Measurements from ENCODE around the gene ZBTB7C.
A peak's percentile ranks its signal among the peaks of the same experiment; 100 is the strongest.

ZBTB7C gene

GRCh38 chr18:48295586-48296311 is 113.4 kb downstream of the ZBTB7C start:
- no peak for DNase-seq (ENCODE audit: low read depth)
- H3K4me3 ChIP-seq (ENCODE audit: low read length) = no peak overlapping the region
- TF ChIP-seq, protein P1, sequence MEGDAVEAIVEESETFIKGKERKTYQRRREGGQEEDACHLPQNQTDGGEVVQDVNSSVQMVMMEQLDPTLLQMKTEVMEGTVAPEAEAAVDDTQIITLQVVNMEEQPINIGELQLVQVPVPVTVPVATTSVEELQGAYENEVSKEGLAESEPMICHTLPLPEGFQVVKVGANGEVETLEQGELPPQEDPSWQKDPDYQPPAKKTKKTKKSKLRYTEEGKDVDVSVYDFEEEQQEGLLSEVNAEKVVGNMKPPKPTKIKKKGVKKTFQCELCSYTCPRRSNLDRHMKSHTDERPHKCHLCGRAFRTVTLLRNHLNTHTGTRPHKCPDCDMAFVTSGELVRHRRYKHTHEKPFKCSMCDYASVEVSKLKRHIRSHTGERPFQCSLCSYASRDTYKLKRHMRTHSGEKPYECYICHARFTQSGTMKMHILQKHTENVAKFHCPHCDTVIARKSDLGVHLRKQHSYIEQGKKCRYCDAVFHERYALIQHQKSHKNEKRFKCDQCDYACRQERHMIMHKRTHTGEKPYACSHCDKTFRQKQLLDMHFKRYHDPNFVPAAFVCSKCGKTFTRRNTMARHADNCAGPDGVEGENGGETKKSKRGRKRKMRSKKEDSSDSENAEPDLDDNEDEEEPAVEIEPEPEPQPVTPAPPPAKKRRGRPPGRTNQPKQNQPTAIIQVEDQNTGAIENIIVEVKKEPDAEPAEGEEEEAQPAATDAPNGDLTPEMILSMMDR (conservative IDR thresholded peaks at IDR 0.05; ENCODE audit: low read depth, low read length) = peak; percentile 49

GRCh38 chr18:48294899-48295585 is 114.1 kb downstream of the ZBTB7C start:
- no peak for DNase-seq (ENCODE audit: low read depth)
- TF ChIP-seq, protein P1 (conservative IDR thresholded peaks at IDR 0.05; ENCODE audit: low read depth, low read length) = no peak
- H3K4me3 ChIP-seq (ENCODE audit: low read length) = no peak overlapping the region

DNA sequence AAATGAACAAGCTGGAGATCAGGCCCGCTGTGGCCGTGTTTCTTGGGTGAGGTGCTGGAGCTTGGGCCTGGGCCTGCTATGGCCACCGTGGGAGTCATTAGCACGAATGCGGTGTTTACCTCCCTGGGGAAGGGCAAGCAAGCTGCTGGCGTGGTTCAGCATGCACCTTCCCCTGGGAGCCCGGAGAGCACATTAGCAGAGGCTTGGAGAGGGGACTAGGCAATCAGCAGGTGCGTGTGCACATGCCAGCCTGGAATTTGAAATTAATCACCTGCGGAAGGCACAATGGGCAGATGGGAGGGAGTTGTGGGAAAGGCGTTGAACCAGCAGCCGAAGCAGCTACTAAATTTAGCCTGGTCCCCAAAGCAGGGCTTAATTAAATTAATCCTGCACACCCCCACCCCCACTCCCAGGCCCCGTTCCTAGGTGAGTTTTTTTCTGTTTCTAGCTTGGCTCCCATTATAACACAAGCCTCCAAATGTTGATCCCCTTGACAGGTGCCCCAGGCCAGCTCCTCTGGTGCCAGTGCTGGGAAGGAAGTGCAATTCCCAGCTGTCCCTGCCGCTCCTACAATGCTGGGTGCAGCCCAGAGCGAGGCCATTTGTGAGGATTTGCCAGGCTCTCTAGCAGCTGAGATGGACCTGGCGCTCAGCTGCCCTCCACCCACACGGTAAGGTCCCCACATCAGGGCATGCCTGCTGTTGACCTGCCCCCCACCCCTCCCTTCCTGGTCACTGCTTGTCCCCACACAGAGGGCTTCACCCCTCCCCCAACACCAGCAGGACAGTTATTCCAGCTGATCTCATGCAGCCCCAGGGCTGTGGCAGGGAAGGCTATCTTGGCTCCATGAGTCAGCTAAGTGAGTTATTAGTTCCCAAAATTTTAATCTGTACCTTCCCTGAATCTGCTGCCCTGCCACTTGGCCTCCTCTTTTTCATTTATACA is 115.0 kb downstream of the ZBTB7C start:
- H3K4me3 ChIP-seq (ENCODE audit: low read length) = no peak overlapping the region
- DNase-seq (ENCODE audit: low read depth) = no peak
- TF ChIP-seq, protein P1 (conservative IDR thresholded peaks at IDR 0.05; ENCODE audit: low read depth, low read length) = no peak

DNA sequence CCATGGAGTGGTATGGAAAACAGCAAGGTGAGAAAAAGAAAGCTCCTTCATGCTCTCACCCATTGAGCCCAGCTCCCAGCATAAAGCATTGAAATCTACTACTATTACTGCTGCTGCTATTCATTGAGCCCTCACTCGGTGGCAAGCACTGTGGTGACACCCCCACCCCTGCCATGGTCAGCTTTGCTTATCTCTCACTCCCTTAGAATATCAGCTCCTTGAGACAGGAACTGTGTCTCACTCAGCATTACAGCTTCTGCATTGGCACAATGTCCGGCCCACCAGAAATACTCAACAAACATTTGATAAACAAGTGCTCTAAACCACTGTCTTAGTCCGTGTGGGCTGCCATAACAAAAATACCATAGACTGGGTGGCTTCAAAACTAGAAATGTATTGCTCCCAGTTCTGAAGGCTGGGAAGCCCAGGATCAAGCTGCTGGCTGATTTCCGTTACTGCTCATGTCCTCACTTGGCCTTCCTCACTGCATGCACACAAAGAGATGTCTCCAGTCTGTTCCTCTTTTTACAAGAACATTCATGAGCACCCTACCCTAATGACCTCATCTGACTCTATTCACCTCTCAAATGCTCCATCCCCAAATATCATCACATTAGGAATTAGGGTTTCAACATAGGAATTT is 116.3 kb downstream of the ZBTB7C start:
- TF ChIP-seq, protein P1 (conservative IDR thresholded peaks at IDR 0.05; ENCODE audit: low read depth, low read length) = no peak
- DNase-seq (ENCODE audit: low read depth) = no peak
- H3K4me3 ChIP-seq (ENCODE audit: low read length) = no peak overlapping the region

DNA sequence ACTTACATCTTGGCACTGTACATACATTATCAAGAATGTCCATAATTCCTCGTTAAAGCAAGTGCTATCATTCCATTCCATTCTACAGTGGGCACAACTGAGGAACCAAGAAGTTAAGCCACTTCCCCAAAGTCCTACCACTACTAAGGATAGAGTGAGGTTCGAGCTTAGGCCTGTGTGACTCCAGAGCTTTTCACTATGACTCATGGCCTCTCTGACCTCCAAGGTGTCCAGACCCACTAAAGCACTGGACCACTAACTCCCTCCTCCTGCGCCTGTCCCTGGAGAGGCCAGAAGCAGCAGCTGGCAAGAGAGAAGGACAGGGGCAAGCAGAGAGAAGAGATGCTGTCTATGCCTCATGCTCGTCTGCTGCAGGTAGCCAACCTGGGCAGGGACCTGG is 117.0 kb downstream of the ZBTB7C start:
- DNase-seq (ENCODE audit: low read depth) = no peak
- no peak overlapping the region for H3K4me3 ChIP-seq (ENCODE audit: low read length)
- TF ChIP-seq, protein P1 (conservative IDR thresholded peaks at IDR 0.05; ENCODE audit: low read depth, low read length) = no peak

DNA sequence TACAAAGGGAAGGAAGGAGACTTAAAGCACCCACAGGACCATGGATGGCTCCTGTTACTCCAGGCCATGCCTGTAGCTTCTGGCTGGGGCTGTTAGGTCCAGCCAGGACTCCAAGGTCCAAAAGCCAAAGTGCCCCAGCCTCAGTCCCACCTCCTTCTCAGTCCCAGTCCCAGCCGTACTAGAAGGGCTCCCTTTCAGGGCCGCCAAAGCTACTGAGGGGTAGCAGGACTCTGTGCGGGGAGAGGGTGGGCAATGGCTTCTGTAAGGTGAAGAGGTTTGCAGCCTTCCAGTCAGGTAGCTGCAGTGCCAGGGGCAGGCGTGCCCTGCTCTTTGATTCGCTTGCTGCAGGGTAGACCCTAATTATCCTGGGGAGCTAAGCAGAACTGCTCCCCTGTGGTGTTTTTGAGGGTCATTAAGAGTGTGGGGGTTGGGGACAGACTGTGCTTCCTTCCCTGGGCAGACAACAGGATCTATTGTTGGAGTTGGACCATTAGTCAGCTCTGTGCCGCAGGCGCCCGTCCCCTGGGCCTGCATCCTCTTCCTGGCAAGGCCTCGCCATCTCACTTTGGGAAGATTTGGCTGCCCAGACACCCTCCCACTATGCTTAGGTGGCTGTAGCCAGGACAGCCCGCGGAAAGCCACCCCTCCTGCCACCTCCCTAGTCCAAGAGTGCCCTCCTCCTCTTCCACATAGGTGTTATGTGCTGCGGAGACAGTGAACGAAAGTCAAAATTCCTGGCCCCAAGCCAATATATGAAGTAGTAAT is 118.8 kb downstream of the ZBTB7C start:
- no peak overlapping the region for H3K4me3 ChIP-seq (ENCODE audit: low read length)
- no peak for DNase-seq (ENCODE audit: low read depth)
- TF ChIP-seq, protein P1 (conservative IDR thresholded peaks at IDR 0.05; ENCODE audit: low read depth, low read length) = no peak
